GM12878 (cell line): ENCODE results near the gene GPSM3. TPM values are rescaled to one million over a fixed set of nuclear protein-coding genes. Genes with fewer than 3 reads are reported as not detected.

Source experiments
- CBFB ChIP-seq: IDR thresholded peaks from 2 replicates; pipeline ENCODE4 v1.6.1; 2016; ENCODE audit warnings: antibody characterized with exemption, low read depth
- GABPA ChIP-seq: IDR thresholded peaks from 2 replicates; pipeline ENCODE4 v1.6.1; 2014; ENCODE audit warnings: antibody characterized with exemption, low read depth, mild to moderate bottlenecking, inconsistent platforms
- PAX8 ChIP-seq: fragments of 450-650 bp; IDR thresholded peaks from 2 replicates; pipeline ENCODE4 v1.6.1; 2017; ENCODE audit warnings: mild to moderate bottlenecking, moderate library complexity
- RAD51 ChIP-seq: fragments of 450-650 bp; IDR thresholded peaks from 2 replicates; pipeline ENCODE4 v1.6.1; 2016; ENCODE audit warnings: moderate library complexity, mild to moderate bottlenecking, inconsistent platforms
- SMAD1 ChIP-seq: fragments of 450-650 bp; IDR thresholded peaks from 2 replicates; pipeline ENCODE4 v1.6.1; 2018; ENCODE audit warnings: mild to moderate bottlenecking, low read depth; ENCODE audit not compliant: partially characterized antibody
- polyA plus RNA-seq, 11 experiments: library from polyadenylated mRNA; depleted of rRNA in 4 of 11; unstranded in 6 of 11; stranded (reverse) in 5 of 11; fragments of >200 nt; fragmentation: Nextera tagmentation in 4 of 11; fragmentation: Illumina TruSeq in 1 of 11; extraction: Ambion mirVana in 4 of 11; extraction: Trizol in 1 of 11; gene quantifications; 1 replicate in 1 of 11; 2 replicates in 10 of 11; pipeline versions ENCODE4 v1.2.1 to v1.2.3, GENCODE V29; 2011 to 2016; ENCODE audit warnings: inconsistent platforms in 2 of 11, missing spikeins in 2 of 11, low read depth in 1 of 11
- total RNA-seq, 4 experiments: library from RNA; depleted of rRNA in 3 of 4; stranded (reverse); fragments of >200 nt in 3 of 4; fragmentation: Illumina TruSeq in 1 of 4; extraction: Trizol in 1 of 4; gene quantifications; 2 replicates each; pipeline versions ENCODE4 v1.2.1 to v1.2.3, GENCODE V29; 2013 to 2021
- TF ChIP-seq, protein P1 (sequence below): fragments of 450-650 bp; IDR thresholded peaks from 2 replicates; pipeline ENCODE4 v1.6.1; 2017; ENCODE audit warnings: low read depth, mild to moderate bottlenecking, moderate library complexity
- TF ChIP-seq, protein P2 (sequence below): fragments of 450-650 bp; IDR thresholded peaks from 2 replicates; pipeline ENCODE4 v1.6.1; 2014; ENCODE audit warnings: mild to moderate bottlenecking
- TF ChIP-seq, protein P3 (sequence below): IDR thresholded peaks from 2 replicates; pipeline ENCODE4 v1.6.1; 2012; ENCODE audit warnings: mild to moderate bottlenecking, low read depth, low read length

The GPSM3 gene
- total and polyA plus RNA-seq, 10 of the 15 experiments (the other 5 are each of a cell fraction or from before 2014, with no cell fraction given): 22.0 to 137 (median 113) TPM

DNA sequence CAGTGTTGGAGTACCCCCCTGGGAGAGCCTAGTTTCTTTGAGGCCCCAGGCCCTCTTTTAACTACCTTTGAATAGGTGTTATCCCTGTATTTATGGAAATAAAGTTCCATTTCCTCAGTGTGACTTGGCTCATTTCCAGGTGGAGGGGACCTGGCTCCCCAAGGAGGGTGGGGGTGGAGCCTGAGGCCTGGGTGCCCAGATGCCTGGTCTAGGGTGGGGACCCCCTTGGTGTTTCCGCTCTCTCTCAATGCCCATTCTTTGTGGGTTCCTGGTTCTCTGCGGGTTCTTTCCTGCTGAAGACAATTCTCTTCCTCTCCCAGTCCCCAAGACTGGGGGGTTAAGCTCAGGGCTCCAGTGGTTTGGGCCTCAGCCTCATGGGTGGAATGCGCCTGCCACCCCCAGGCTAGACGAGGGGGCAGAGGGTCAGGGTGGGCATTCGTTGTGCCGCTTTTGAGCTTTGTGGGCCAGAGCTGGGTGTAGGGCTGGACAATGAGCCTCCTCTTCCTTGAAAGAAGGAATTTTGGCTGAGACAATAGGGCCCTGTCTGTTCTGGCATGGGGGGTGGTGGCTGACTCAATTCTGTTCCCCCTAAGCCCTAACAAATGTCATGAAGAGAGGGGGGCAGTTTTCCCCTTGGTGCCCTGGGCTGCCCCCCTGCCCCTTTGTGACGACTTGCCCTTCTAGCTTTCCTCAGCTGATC lies 28.7 kb downstream of the GPSM3 start (continued):
- no peak for TF ChIP-seq PAX8
- TF ChIP-seq, protein P1, sequence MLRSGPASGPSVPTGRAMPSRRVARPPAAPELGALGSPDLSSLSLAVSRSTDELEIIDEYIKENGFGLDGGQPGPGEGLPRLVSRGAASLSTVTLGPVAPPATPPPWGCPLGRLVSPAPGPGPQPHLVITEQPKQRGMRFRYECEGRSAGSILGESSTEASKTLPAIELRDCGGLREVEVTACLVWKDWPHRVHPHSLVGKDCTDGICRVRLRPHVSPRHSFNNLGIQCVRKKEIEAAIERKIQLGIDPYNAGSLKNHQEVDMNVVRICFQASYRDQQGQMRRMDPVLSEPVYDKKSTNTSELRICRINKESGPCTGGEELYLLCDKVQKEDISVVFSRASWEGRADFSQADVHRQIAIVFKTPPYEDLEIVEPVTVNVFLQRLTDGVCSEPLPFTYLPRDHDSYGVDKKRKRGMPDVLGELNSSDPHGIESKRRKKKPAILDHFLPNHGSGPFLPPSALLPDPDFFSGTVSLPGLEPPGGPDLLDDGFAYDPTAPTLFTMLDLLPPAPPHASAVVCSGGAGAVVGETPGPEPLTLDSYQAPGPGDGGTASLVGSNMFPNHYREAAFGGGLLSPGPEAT: no peak
- TF ChIP-seq GABPA: no peak
- no peak for TF ChIP-seq RAD51
- TF ChIP-seq, protein P2, sequence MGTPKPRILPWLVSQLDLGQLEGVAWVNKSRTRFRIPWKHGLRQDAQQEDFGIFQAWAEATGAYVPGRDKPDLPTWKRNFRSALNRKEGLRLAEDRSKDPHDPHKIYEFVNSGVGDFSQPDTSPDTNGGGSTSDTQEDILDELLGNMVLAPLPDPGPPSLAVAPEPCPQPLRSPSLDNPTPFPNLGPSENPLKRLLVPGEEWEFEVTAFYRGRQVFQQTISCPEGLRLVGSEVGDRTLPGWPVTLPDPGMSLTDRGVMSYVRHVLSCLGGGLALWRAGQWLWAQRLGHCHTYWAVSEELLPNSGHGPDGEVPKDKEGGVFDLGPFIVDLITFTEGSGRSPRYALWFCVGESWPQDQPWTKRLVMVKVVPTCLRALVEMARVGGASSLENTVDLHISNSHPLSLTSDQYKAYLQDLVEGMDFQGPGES: no peak
- TF ChIP-seq CBFB: no peak
- TF ChIP-seq, protein P3, sequence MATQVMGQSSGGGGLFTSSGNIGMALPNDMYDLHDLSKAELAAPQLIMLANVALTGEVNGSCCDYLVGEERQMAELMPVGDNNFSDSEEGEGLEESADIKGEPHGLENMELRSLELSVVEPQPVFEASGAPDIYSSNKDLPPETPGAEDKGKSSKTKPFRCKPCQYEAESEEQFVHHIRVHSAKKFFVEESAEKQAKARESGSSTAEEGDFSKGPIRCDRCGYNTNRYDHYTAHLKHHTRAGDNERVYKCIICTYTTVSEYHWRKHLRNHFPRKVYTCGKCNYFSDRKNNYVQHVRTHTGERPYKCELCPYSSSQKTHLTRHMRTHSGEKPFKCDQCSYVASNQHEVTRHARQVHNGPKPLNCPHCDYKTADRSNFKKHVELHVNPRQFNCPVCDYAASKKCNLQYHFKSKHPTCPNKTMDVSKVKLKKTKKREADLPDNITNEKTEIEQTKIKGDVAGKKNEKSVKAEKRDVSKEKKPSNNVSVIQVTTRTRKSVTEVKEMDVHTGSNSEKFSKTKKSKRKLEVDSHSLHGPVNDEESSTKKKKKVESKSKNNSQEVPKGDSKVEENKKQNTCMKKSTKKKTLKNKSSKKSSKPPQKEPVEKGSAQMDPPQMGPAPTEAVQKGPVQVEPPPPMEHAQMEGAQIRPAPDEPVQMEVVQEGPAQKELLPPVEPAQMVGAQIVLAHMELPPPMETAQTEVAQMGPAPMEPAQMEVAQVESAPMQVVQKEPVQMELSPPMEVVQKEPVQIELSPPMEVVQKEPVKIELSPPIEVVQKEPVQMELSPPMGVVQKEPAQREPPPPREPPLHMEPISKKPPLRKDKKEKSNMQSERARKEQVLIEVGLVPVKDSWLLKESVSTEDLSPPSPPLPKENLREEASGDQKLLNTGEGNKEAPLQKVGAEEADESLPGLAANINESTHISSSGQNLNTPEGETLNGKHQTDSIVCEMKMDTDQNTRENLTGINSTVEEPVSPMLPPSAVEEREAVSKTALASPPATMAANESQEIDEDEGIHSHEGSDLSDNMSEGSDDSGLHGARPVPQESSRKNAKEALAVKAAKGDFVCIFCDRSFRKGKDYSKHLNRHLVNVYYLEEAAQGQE: no peak
- TF ChIP-seq SMAD1: no peak
